DOHH2 (cell line): ENCODE measurements around the gene ATXN7L1.

Experiments used
- H3F3A ChIP-seq: fragments of 200-600 bp; sonication (generic), shearing (Covaris generic); 2 replicates; pipeline ENCODE4 v1.6.0; 2016; ENCODE audit warnings: antibody characterized with exemption, mild to moderate bottlenecking; ENCODE audit not compliant: control insufficient read depth, insufficient read depth
- H3K27ac ChIP-seq: fragments of 200-600 bp; sonication (generic); 2 replicates; pipeline ENCODE4 v1.5.1; 2014; ENCODE audit warnings: low read depth, mild to moderate bottlenecking, low read length, moderate library complexity
- H3K27me3 ChIP-seq: fragments of 200-600 bp; sonication (generic); 2 replicates; pipeline ENCODE4 v1.6.1; 2014; ENCODE audit warnings: mild to moderate bottlenecking, low read length, mixed read lengths; ENCODE audit not compliant: control insufficient read depth
- H3K36me3 ChIP-seq: fragments of 200-600 bp; sonication (generic); 2 replicates; pipeline ENCODE4 v1.6.1; 2014; ENCODE audit warnings: mild to moderate bottlenecking, low read length, moderate library complexity, mixed read lengths; ENCODE audit not compliant: control insufficient read depth
- H3K4me1 ChIP-seq: fragments of 200-600 bp; sonication (generic); 2 replicates; pipeline ENCODE4 v1.6.1; 2014; ENCODE audit warnings: mild to moderate bottlenecking, low read length, mixed read lengths; ENCODE audit not compliant: control insufficient read depth
- H3K4me2 ChIP-seq: fragments of 200-600 bp; sonication (generic); 2 replicates; pipeline ENCODE4 v1.6.0; 2014; ENCODE audit warnings: mild to moderate bottlenecking, low read length, moderate library complexity
- H3K4me3 ChIP-seq: fragments of 200-600 bp; sonication (generic); 2 replicates; pipeline ENCODE4 v1.5.1; 2014; ENCODE audit warnings: mild to moderate bottlenecking, low read length, mixed read lengths
- H3K79me2 ChIP-seq: fragments of 200-600 bp; sonication (generic); 2 replicates; pipeline ENCODE4 v1.6.1; 2014; ENCODE audit warnings: mild to moderate bottlenecking, low read length, mixed read lengths; ENCODE audit not compliant: control insufficient read depth
- H3K9me2 ChIP-seq: fragments of 200-600 bp; sonication (generic); replicated peaks from 2 replicates; pipeline ENCODE4 v1.6.1; 2014; ENCODE audit warnings: mild to moderate bottlenecking, low read length, mixed read lengths; ENCODE audit not compliant: control insufficient read depth
- H3K9me3 ChIP-seq: fragments of 200-600 bp; sonication (generic); 2 replicates; pipeline ENCODE4 v1.6.1; 2014; ENCODE audit warnings: antibody characterized with exemption, low read length, mixed read lengths; ENCODE audit not compliant: control insufficient read depth, insufficient read depth
- H4K20me1 ChIP-seq: fragments of 200-600 bp; sonication (generic); 2 replicates; pipeline ENCODE4 v1.6.0; 2014; ENCODE audit warnings: low read depth, mild to moderate bottlenecking, antibody characterized with exemption, low read length, moderate library complexity; ENCODE audit not compliant: control insufficient read depth, insufficient read depth
- CTCF ChIP-seq: fragments of 200-600 bp; sonication (generic); IDR thresholded peaks from one replicate; pipeline ENCODE4 v1.5.1; 2014; ENCODE audit warnings: antibody characterized with exemption, mild to moderate bottlenecking, low read depth, low read length; ENCODE audit not compliant: poor library complexity, severe bottlenecking
- EZH2phosphoT487 ChIP-seq: fragments of 200-600 bp; sonication (generic); IDR thresholded peaks from 2 replicates; pipeline ENCODE4 v1.6.1; 2017; ENCODE audit warnings: borderline replicate concordance, mild to moderate bottlenecking, antibody characterized with exemption, low read length, moderate library complexity, mixed read lengths

ATXN7L1 gene

GRCh38 chr7:105894131-105894530 lies 17.7 kb upstream of the ATXN7L1 start:
- no peaks in the 10 kb centered on the region for H3K36me3 ChIP-seq
- TF ChIP-seq EZH2phosphoT487 (no peak), CTCF (no peak)
- no peak overlapping the region for H3K27ac ChIP-seq
- no peaks in the 10 kb centered on the region for H3F3A ChIP-seq
- H3K4me1 ChIP-seq, result no peaks in the 10 kb centered on the region
- H3K79me2 ChIP-seq, result no peaks in the 10 kb centered on the region
- no peaks in the 10 kb centered on the region; the same call in 1 of the 2 replicates for H3K9me2 ChIP-seq
- no peak overlapping the region for H3K4me2 ChIP-seq
- H4K20me1 ChIP-seq, result no peaks in the 10 kb centered on the region
- no peak overlapping the region for H3K4me3 ChIP-seq
- peaks cover 28% of the 10 kb centered on the region for H3K27me3 ChIP-seq
- H3K9me3 ChIP-seq, result no peaks in the 10 kb centered on the region

GRCh38 chr7:105892387-105892786 lies 16.0 kb upstream of the ATXN7L1 start:
- Histone ChIP-seq H3K4me3 (no peak overlapping the region), H3K4me2 (no peak overlapping the region), H4K20me1 (no peaks in the 10 kb centered on the region), H3K36me3 (no peaks in the 10 kb centered on the region), H3K4me1 (no peaks in the 10 kb centered on the region), H3K27ac (no peak overlapping the region), H3K9me2 (no peaks in the 10 kb centered on the region; the same call in 1 of the 2 replicates), H3K79me2 (no peaks in the 10 kb centered on the region), H3F3A (no peaks in the 10 kb centered on the region), H3K9me3 (no peaks in the 10 kb centered on the region), H3K27me3 (peaks cover 26% of the 10 kb centered on the region)
- TF ChIP-seq EZH2phosphoT487, result no peak
- TF ChIP-seq CTCF, result no peak

GRCh38 chr7:105890290-105890997 lies 14.0 kb upstream of the ATXN7L1 start:
- no peaks in the 10 kb centered on the region for H3K36me3 ChIP-seq
- no peaks in the 10 kb centered on the region; the same call in 1 of the 2 replicates for H3K9me2 ChIP-seq
- H3K9me3 ChIP-seq, result no peaks in the 10 kb centered on the region
- H3F3A ChIP-seq, result no peaks in the 10 kb centered on the region
- H4K20me1 ChIP-seq, result no peaks in the 10 kb centered on the region
- H3K27me3 ChIP-seq, result peaks cover 19% of the 10 kb centered on the region
- no peak for TF ChIP-seq EZH2phosphoT487
- no peak for TF ChIP-seq CTCF
- H3K4me2 ChIP-seq, result no peak overlapping the region
- H3K27ac ChIP-seq, result no peak overlapping the region
- H3K4me1 ChIP-seq, result no peaks in the 10 kb centered on the region
- no peaks in the 10 kb centered on the region for H3K79me2 ChIP-seq
- no peak overlapping the region for H3K4me3 ChIP-seq
